Skeletal muscle satellite cell (primary cell): ENCODE data around the gene PPP2R3B.

Experiments used
- H3K27me3 ChIP-seq: 2 replicates; pipeline ENCODE4 v1.7.0; 2013; ENCODE audit warnings: low read length; ENCODE audit not compliant: control insufficient read depth, insufficient read depth
- H3K36me3 ChIP-seq: 2 replicates; pipeline ENCODE4 v1.7.0; 2013; ENCODE audit warnings: mild to moderate bottlenecking, control low read depth, low read length; ENCODE audit not compliant: insufficient read depth
- H3K4me1 ChIP-seq: 2 replicates; pipeline ENCODE4 v1.7.0; 2013; ENCODE audit warnings: low read length; ENCODE audit not compliant: control insufficient read depth, insufficient read depth
- H3K4me2 ChIP-seq: 2 replicates; pipeline ENCODE4 v1.7.0; 2013; ENCODE audit warnings: mild to moderate bottlenecking, low read length
- H3K4me3 ChIP-seq: 2 replicates; pipeline ENCODE4 v1.7.0; 2013; ENCODE audit warnings: low read length
- H3K9ac ChIP-seq: 2 replicates; pipeline ENCODE4 v1.7.0; 2013; ENCODE audit warnings: mild to moderate bottlenecking, low read depth, low read length, moderate library complexity
- H3K9me3 ChIP-seq: replicated peaks from 2 replicates; pipeline ENCODE4 v1.7.0; 2013; ENCODE audit warnings: mild to moderate bottlenecking, control low read depth, low read length

Gene PPP2R3B

GRCh38 chrX:349196-349595 lies 37.5 kb downstream of the PPP2R3B start:
- H3K4me2 ChIP-seq: no peak overlapping the region
- H3K4me1 ChIP-seq: no peaks in the 10 kb centered on the region
- no peak overlapping the region for H3K9ac ChIP-seq
- H3K9me3 ChIP-seq: no peaks in the 10 kb centered on the region
- H3K4me3 ChIP-seq: no peak overlapping the region
- H3K27me3 ChIP-seq: no peaks in the 10 kb centered on the region
- no peaks in the 10 kb centered on the region for H3K36me3 ChIP-seq

DNA sequence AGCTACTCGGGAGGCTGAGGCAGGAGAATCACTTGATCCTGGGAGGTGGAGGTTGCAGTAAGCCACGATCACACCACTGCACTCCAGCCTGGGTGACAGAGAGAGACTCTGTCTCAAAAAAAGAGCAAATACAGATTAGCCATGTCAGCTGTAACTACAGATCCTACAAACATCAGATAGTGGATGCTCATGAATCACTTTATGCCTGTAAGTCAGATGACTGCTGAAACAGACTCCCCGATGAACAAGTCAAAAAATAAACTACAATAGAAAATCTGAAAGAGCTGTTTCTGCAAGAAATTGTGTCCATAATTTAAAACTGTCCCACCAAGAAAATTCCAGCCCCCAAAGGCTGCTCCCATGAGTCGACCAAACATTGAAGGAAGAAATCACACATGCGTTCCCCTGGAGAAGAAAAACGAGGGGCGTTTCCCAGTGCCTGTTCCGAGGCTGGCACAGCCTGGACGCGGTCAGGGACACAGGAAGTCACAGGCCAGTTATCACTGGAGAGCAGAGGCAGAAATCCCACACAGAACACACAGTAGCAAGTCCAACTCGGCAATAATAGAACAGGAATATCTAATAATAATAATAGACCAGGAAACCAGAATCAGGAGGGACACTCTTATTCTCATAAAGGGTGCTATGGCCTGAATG lies 38.1 kb downstream of the PPP2R3B start:
- H3K36me3 ChIP-seq: no peaks in the 10 kb centered on the region
- H3K4me3 ChIP-seq: no peak overlapping the region
- H3K9ac ChIP-seq: no peak overlapping the region
- H3K4me1 ChIP-seq: no peaks in the 10 kb centered on the region
- H3K9me3 ChIP-seq: no peaks in the 10 kb centered on the region
- H3K4me2 ChIP-seq: no peak overlapping the region
- no peaks in the 10 kb centered on the region for H3K27me3 ChIP-seq

DNA sequence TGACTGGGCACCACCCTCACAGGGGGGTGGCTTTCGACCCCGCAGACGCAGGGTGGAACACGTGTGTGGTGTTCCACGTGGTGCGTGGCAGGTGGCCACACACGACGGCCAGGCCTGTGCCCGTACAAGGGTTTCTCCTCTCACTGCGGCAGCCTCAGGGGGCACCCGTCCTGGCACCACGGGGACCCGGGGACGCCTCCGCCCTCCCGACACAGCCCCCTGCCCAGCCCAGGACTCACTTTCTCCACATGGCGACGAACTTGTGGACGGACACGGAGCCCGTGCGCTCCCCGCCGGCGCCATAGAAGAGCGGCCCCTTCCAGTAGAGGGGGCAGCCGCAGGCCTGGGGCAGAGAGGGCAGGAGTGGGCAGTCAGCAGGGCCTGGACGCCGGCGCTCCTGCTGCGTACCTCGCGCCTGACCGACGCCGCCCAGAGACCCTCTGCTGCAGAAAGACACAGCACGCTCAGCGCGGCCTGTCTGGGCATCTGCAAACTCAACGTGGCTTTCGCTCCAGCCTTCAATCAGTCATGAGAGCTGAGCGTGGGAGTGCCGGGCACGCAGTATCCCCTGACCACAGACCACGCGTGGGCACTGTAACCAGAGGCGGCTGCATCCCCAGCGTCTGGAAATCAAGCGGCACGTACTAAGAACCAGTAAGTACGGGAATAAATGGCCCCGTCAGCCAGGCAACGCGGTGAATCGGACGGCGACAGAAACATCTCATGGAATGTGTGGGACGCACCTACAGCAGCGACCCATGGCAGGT lies 39.2 kb downstream of the PPP2R3B start:
- no peak overlapping the region for H3K4me2 ChIP-seq
- no peaks in the 10 kb centered on the region for H3K36me3 ChIP-seq
- no peak overlapping the region for H3K9ac ChIP-seq
- no peaks in the 10 kb centered on the region for H3K4me1 ChIP-seq
- H3K4me3 ChIP-seq: no peak overlapping the region
- H3K9me3 ChIP-seq: no peaks in the 10 kb centered on the region
- H3K27me3 ChIP-seq: no peaks in the 10 kb centered on the region

GRCh38 chrX:346034-346813 lies 40.5 kb downstream of the PPP2R3B start:
- H3K4me2 ChIP-seq: no peak overlapping the region
- no peak overlapping the region for H3K4me3 ChIP-seq
- no peak overlapping the region for H3K9ac ChIP-seq
- H3K4me1 ChIP-seq: no peaks in the 10 kb centered on the region
- H3K36me3 ChIP-seq: no peaks in the 10 kb centered on the region
- no peaks in the 10 kb centered on the region for H3K27me3 ChIP-seq
- no peaks in the 10 kb centered on the region for H3K9me3 ChIP-seq

DNA sequence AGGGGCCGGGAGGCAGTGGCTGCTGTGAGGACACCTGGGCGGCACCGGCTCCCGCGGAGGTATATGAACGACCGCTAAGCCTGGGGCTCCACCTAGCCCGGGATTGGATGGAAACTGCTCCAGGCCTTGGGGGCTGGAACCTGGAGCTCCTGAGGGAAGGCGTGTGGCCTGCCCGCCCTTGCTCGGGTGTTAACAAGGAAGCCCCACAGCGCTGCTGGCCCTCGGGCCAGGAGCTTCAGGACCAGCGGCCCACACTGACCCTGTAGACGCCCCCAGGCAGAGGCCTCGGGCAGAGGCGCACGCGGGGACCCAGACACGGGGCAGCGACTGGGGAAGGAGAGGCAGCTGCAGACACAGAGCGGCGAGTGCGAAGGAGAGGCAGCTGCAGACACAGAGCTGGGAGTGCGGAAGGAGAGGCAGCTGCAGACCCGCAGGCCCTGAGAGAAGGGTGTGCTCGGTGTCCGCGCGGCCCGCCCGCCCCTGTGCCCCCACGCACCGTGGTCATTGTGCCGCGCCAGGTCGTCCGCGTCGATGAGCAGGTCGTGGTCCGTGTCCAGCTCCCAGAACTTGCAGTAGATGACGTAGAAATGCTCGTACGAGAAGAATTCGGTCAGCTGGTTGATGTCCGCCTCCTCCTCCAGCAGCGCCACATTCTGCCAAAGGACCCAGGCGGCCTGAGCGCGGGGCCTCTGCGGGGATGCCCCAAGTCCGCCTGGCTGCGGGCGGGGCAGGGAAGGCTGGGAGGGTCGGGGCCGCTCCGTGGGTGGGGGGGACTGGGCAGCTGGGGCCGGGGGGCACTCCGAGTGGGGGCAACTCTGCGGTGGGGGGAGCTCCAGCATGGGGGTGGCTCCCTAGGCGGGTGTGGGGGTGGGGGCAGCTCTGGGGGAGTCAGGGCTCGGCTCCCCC lies 41.4 kb downstream of the PPP2R3B start:
- H3K9ac ChIP-seq: no peak overlapping the region
- no peaks in the 10 kb centered on the region for H3K4me1 ChIP-seq
- no peaks in the 10 kb centered on the region for H3K27me3 ChIP-seq
- H3K4me3 ChIP-seq: no peak overlapping the region
- H3K36me3 ChIP-seq: no peaks in the 10 kb centered on the region
- H3K4me2 ChIP-seq: no peak overlapping the region
- no peaks in the 10 kb centered on the region for H3K9me3 ChIP-seq

DNA sequence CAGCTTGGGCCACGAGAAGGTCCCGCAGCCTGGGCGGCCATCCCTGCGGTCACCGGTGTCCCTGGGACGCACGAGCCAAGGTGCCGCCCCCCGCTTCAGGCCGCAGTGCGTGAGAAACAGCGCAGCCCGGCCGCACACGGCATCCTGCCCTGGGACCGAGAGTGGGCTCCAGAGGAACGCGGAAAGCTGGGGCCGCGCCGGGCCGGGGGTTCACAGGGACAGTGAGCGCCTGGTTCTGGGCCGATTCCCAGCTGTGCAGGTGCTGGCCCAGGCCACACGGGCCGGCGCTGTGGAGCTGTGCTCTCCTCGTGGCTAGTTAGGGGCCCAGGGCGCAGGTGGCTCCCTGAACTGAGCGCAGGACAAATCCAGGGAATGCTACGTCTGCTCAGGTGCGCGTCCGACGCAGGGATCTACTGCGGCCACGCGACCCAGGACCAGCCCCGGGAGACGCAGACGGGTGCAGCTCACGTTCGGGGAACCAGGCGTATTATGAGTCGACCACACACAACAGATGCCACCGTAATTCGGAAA lies 42.3 kb downstream of the PPP2R3B start:
- H3K4me2 ChIP-seq: no peak overlapping the region
- H3K27me3 ChIP-seq: no peaks in the 10 kb centered on the region
- H3K9me3 ChIP-seq: no peaks in the 10 kb centered on the region
- H3K36me3 ChIP-seq: no peaks in the 10 kb centered on the region
- no peak overlapping the region for H3K4me3 ChIP-seq
- H3K4me1 ChIP-seq: no peaks in the 10 kb centered on the region
- no peak overlapping the region for H3K9ac ChIP-seq

DNA sequence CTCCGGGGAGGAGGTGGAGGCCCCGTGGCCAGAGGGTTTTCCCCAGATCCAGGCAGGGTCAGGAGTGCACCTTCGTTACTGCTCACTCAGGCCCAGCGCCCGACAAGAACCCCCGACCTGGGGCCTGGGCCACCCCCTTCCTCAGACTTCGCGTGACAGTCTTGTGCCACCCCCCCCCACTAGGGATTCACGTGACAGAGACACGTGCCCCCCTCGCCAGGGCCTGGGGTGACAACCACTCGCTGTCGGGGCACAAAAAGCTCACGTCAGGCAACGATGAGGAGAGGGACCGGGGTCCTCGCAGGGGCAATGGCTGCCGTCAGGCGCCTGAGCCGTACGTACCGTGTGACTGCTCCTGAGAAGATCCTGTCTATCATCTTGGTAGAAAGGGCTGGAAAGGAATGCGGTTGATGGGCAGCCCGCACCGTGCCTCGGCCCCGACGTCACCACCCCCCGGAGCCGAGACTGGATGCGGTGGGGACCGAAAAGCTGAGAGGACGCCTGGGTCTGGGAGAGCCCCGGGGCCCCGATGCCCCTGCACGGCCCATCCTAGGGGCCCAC lies 45.1 kb downstream of the PPP2R3B start:
- Histone ChIP-seq H3K4me1 (no peaks in the 10 kb centered on the region), H3K9ac (no peak overlapping the region), H3K4me3 (no peak overlapping the region), H3K4me2 (no peak overlapping the region), H3K9me3 (no peaks in the 10 kb centered on the region), H3K36me3 (peaks cover 5% of the 10 kb centered on the region), H3K27me3 (no peaks in the 10 kb centered on the region)

DNA sequence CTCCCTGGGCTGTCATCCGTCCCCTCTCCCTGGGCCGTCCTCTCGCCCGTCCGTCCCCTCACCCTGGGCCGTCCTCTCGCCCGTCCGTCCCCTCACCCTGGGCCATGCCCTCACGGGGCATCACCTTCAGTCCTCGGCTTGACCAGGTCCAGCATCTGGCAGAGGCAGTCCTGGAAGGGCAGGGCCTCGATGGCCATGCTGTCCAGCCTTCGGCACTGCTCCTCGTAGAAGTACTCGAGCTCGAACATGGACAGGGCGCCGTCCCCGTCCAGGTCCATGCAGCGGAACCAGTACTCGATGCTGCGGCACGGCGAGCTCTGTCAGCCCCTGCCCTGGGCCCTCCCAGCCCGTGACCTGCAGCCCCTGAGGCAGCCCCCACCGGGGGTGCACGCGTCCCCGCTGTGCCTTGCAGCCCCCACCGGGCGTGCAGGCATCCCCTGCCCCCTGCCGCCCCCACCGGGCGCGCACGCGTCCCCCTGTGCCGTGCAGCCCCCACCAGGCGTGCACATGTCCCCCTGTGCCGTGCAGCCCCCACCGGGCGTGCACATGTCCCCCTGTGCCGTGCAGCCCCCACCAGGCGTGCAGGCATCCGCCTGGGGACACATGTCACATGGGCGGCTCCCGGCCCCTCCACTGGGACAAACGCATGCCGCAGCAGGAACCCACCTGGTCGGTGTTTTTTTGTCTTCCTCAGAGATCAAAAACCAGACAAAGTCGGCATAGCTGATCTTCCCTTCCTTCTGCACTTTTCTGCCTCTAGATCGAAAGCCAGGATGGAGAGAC lies 45.9 kb downstream of the PPP2R3B start:
- peaks cover 9% of the 10 kb centered on the region for H3K36me3 ChIP-seq
- no peak overlapping the region for H3K9ac ChIP-seq
- H3K27me3 ChIP-seq: no peaks in the 10 kb centered on the region
- no peaks in the 10 kb centered on the region for H3K9me3 ChIP-seq
- H3K4me2 ChIP-seq: no peak overlapping the region
- no peaks in the 10 kb centered on the region for H3K4me1 ChIP-seq
- H3K4me3 ChIP-seq: no peak overlapping the region

DNA sequence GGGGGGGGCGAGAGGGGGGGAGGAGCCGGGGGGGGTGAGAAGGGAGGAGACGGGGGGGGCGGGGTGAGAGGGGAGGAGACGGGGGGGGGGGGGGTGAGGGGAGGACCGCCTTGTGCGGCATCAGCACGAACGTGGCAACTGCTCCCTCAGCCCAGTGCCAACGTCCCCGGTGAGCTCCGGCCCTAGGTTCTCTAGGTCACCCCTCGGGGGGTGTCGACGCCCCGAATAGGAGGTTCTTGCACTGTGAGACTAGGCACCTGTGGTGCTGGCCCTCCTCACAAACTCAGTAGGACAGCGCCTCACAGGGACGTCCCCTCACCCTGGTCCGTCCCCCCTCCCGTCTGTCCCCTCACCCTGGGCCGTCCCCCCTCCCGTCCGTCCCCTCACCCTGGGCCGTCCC lies 46.6 kb downstream of the PPP2R3B start:
- no peak overlapping the region for H3K9ac ChIP-seq
- H3K36me3 ChIP-seq: peaks cover 9% of the 10 kb centered on the region
- H3K4me2 ChIP-seq: no peak overlapping the region
- no peaks in the 10 kb centered on the region for H3K27me3 ChIP-seq
- H3K9me3 ChIP-seq: no peaks in the 10 kb centered on the region
- H3K4me3 ChIP-seq: no peak overlapping the region
- H3K4me1 ChIP-seq: no peaks in the 10 kb centered on the region

DNA sequence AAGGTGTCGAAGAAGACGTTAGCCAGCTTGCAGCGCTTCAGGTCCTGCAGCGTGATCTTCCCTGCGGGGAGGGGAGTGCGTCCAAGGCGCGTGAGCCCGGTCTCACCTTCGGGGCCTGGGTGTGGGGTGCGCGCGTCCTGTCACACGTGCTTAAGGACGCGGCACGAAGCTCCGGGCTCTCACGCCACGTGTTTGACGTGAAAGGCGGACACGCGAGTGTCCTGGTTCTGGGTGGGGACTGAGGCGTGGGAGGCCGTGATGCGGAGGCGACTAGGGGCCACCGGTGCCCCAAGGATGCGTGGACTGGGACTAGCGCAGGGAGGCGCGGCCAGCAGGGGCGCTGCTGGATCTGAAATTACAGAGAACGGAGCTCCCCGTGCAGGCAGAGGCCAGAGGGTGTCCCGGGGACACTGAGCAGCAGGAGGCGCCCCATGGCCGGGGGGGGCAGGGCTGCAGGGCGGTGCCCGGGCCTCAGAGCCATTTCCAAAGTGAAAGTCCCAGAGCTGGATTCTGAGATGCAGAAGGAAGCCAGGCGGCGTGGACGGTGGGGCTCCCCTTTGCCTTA lies 47.8 kb downstream of the PPP2R3B start:
- Histone ChIP-seq H3K4me3 (no peak overlapping the region), H3K36me3 (peaks cover 9% of the 10 kb centered on the region), H3K4me2 (no peak overlapping the region), H3K9me3 (no peaks in the 10 kb centered on the region), H3K9ac (no peak overlapping the region), H3K27me3 (no peaks in the 10 kb centered on the region), H3K4me1 (no peaks in the 10 kb centered on the region)
